Epithelial cell of esophagus (primary cell): Measurements from ENCODE around the gene GSC2.

ENCODE experiments used
- DNase-seq: peaks from one replicate; pipeline ENCODE4 v3.0.0; 2010; ENCODE audit warnings: low read depth
- H3K4me3 ChIP-seq: 2 replicates; pipeline ENCODE4 v1.5.1; 2011; ENCODE audit warnings: mild to moderate bottlenecking, low read length, control low read depth
- CTCF ChIP-seq: IDR thresholded peaks from 2 replicates; pipeline ENCODE4 v1.5.1; 2011; ENCODE audit warnings: low read depth, mild to moderate bottlenecking, low read length, control low read depth, inconsistent platforms; ENCODE audit not compliant: insufficient read depth; ENCODE audit errors: missing control alignments

GSC2 gene

GRCh38 chr22:19129871-19130270 is 20.2 kb downstream of the GSC2 start:
- no peak overlapping the region for H3K4me3 ChIP-seq
- TF ChIP-seq CTCF = no peak
- peak; percentile 94 for DNase-seq

GRCh38 chr22:19128946-19129727 is 21.0 kb downstream of the GSC2 start:
- no peak overlapping the region for H3K4me3 ChIP-seq
- no peak for DNase-seq
- no peak for TF ChIP-seq CTCF

- no peak for DNase-seq
- no peak overlapping the region for H3K4me3 ChIP-seq
- TF ChIP-seq CTCF = no peak
Measured at GRCh38 chr22:19128009-19128401, 22.1 kb downstream of the GSC2 start.

GRCh38 chr22:19127329-19128008 is 22.6 kb downstream of the GSC2 start:
- no peak for TF ChIP-seq CTCF
- H3K4me3 ChIP-seq = no peak overlapping the region
- DNase-seq = peak; percentile 28

GRCh38 chr22:19126309-19127273 is 23.5 kb downstream of the GSC2 start:
- DNase-seq = no peak
- no peak for TF ChIP-seq CTCF
- no peak overlapping the region for H3K4me3 ChIP-seq

- DNase-seq = no peak
- no peak for TF ChIP-seq CTCF
- H3K4me3 ChIP-seq = no peak overlapping the region
Measured at GRCh38 chr22:19125474-19126308, 24.4 kb downstream of the GSC2 start.
